HL-60 (cell line): ENCODE measurements around the gene HIPK4.

ENCODE experiments used
- DNase-seq, 2 experiments: peaks; one replicate each; pipeline ENCODE4 v3.0.0-alpha.2; 2010 to 2020; ENCODE audit warnings: low read depth in 1 of 2, low spot score in 1 of 2
- H3K27ac ChIP-seq: fragments of 250-450 bp; sonication (Bioruptor Pico); replicated peaks from 2 replicates; pipeline ENCODE4 v1.5.1; 2020; ENCODE audit warnings: mild to moderate bottlenecking, moderate library complexity
- H3K27me3 ChIP-seq: fragments of 250-450 bp; sonication (Bioruptor Pico); 2 replicates; pipeline ENCODE4 v1.5.1; 2021; ENCODE audit warnings: mild to moderate bottlenecking, moderate library complexity; ENCODE audit not compliant: insufficient read depth, poor library complexity, severe bottlenecking
- H3K4me3 ChIP-seq: replicated peaks from 2 replicates; pipeline ENCODE4 v1.5.1; 2011; ENCODE audit warnings: mild to moderate bottlenecking, control low read depth, low read length; ENCODE audit not compliant: insufficient read depth
- GABPA ChIP-seq: IDR thresholded peaks from 2 replicates; pipeline ENCODE4 v1.6.1; 2012; ENCODE audit warnings: low read depth
- POLR2AphosphoS5 ChIP-seq: IDR thresholded peaks from 2 replicates; pipeline ENCODE4 v1.6.1; 2012; ENCODE audit warnings: low read depth
- SPI1 ChIP-seq: IDR thresholded peaks from 2 replicates; pipeline ENCODE4 v1.6.1; 2012; ENCODE audit warnings: low read depth, mild to moderate bottlenecking, borderline replicate concordance
- TF ChIP-seq, protein P1 (sequence below): IDR thresholded peaks from 2 replicates; pipeline ENCODE4 v1.6.1; 2012; ENCODE audit warnings: low read depth; ENCODE audit not compliant: insufficient replicate concordance
- TF ChIP-seq, protein P2 (sequence below): IDR thresholded peaks from one replicate; pipeline ENCODE4 v1.5.1; 2011; ENCODE audit warnings: low read length, control low read depth, inconsistent platforms; ENCODE audit not compliant: insufficient read depth

The HIPK4 gene

DNA sequence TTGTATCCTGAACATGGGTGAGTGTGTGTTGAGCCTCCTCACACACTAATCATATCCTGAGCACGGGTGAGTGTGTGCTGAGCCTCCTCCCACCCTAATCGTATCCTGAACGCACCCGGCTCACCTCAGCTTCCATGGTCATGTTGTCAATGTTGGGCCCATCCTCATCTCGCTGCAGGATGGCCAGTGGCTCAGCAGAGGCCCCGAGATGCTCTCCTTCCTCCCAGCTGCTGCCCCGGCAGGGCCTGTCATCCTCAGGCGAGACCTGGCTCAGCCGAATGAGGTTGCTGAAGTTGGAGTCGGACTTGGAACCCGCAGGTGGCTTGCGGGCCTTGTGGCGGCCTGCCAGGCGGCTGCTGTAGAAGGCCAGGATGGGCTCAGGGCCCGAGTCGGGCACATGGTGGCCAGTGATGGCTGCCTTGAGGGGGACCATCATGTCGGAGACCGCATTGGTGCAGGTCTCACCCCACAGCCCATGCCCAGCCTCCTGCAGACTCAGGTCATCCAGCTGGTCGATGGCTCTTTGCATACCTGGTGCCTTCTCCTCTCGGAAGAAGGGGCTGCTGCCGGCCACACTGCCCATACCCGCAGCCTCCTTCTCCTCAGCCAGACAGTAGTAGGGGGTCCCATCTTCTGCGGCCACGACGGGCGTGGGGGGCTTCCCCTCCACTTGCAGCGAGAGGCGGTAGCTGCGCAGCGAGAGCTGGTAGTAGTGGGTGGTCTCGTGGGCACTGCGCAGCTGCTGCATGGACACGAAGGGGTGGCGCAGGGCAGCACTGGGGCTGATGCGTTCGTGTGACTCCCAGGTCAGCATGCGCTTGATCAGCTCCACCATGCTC, 9.6 kb downstream of the HIPK4 start:
- TF ChIP-seq POLR2AphosphoS5 (no peak), SPI1 (no peak), GABPA (no peak)
- TF ChIP-seq, protein P1, sequence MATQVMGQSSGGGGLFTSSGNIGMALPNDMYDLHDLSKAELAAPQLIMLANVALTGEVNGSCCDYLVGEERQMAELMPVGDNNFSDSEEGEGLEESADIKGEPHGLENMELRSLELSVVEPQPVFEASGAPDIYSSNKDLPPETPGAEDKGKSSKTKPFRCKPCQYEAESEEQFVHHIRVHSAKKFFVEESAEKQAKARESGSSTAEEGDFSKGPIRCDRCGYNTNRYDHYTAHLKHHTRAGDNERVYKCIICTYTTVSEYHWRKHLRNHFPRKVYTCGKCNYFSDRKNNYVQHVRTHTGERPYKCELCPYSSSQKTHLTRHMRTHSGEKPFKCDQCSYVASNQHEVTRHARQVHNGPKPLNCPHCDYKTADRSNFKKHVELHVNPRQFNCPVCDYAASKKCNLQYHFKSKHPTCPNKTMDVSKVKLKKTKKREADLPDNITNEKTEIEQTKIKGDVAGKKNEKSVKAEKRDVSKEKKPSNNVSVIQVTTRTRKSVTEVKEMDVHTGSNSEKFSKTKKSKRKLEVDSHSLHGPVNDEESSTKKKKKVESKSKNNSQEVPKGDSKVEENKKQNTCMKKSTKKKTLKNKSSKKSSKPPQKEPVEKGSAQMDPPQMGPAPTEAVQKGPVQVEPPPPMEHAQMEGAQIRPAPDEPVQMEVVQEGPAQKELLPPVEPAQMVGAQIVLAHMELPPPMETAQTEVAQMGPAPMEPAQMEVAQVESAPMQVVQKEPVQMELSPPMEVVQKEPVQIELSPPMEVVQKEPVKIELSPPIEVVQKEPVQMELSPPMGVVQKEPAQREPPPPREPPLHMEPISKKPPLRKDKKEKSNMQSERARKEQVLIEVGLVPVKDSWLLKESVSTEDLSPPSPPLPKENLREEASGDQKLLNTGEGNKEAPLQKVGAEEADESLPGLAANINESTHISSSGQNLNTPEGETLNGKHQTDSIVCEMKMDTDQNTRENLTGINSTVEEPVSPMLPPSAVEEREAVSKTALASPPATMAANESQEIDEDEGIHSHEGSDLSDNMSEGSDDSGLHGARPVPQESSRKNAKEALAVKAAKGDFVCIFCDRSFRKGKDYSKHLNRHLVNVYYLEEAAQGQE = no peak
- TF ChIP-seq, protein P2, sequence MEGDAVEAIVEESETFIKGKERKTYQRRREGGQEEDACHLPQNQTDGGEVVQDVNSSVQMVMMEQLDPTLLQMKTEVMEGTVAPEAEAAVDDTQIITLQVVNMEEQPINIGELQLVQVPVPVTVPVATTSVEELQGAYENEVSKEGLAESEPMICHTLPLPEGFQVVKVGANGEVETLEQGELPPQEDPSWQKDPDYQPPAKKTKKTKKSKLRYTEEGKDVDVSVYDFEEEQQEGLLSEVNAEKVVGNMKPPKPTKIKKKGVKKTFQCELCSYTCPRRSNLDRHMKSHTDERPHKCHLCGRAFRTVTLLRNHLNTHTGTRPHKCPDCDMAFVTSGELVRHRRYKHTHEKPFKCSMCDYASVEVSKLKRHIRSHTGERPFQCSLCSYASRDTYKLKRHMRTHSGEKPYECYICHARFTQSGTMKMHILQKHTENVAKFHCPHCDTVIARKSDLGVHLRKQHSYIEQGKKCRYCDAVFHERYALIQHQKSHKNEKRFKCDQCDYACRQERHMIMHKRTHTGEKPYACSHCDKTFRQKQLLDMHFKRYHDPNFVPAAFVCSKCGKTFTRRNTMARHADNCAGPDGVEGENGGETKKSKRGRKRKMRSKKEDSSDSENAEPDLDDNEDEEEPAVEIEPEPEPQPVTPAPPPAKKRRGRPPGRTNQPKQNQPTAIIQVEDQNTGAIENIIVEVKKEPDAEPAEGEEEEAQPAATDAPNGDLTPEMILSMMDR = no peak
- Histone ChIP-seq H3K27ac (no peak overlapping the region), H3K27me3 (no peaks in the 10 kb centered on the region), H3K4me3 (no peak overlapping the region)
- DNase-seq = no peak

DNA sequence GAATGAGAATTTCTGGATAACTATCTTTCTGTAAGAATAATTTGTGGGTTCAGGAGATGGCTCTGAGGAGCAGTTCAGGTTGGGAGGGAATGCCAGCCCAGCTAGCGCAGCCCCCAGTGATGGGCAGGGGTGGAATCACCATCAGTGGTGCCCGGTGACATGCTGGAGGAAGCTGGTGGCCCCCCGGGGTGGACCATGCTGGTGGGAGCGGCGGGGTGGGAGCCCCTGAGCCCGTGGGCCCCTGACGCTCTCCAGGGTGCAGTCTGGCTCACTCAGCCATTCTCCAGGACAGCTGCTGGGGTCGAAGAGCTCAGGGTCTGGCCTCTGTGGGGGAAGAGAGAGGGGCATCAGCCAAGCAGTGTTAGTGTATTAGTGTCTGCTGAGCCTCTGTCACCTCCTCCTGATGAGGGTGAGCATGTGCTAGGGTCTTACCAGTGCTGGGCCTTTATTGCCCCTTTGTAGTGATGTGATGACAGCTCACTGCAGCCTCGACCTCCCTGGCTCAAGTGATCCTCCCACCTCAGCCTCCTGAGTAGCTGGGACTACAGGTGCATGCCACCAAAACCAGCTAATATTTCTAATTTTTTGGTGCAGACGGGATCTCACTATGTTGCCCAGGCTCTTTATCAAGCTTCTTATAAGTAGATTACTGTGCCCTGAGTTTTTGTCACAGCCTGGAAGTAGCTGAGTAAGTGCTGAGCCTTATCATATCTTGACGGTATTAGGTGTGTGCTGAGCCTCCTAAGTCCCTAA, 10.4 kb downstream of the HIPK4 start:
- TF ChIP-seq GABPA = no peak
- TF ChIP-seq, protein P2 = no peak
- TF ChIP-seq, protein P1 = no peak
- no peak for TF ChIP-seq SPI1
- TF ChIP-seq POLR2AphosphoS5 = no peak
- H3K4me3 ChIP-seq = no peak overlapping the region

DNA sequence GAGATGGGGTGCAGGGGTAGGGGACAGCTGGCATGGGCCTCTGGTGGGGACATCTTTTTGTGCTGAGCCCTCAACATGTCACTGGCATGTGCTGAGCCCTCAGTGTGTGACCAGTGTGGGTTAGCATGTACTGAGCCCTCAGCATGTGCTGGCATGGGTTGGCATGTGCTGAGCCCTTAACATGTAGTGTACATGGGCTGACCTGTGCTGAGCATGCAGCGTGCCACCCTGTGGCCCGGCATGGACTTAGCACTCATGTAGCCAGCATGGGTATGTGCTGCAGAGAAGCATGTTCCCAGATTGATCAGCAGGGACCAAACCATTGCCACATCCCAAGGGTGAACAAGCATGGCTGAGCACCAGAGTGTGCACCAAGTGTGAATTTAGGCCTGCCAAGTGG, 11.5 kb downstream of the HIPK4 start:
- Histone ChIP-seq H3K27me3 (no peaks in the 10 kb centered on the region), H3K27ac (no peak overlapping the region), H3K4me3 (no peak overlapping the region)
- no peak for DNase-seq
- TF ChIP-seq SPI1 (no peak), POLR2AphosphoS5 (no peak), GABPA (no peak)
- TF ChIP-seq, protein P2 = no peak
- TF ChIP-seq, protein P1 = no peak

More for the DNA sequence above, 10.4 kb downstream of the HIPK4 start:
- Histone ChIP-seq H3K27me3 (no peaks in the 10 kb centered on the region), H3K27ac (no peak overlapping the region)
- no peak for DNase-seq
